ENCODE data around the gene CDC5L.

- TF ChIP-seq CTCF (IDR thresholded peaks at IDR 0.05) (no peak), ZFX (IDR thresholded peaks at IDR 0.05; ENCODE audit: borderline replicate concordance) (no peak)
Observed at GRCh38 chr6:44404715-44405099, 17.2 kb downstream of the CDC5L start.
